H1 (cell line): ENCODE results near the gene SLC9A3. TPM values are rescaled to one million over a fixed set of nuclear protein-coding genes. Genes with fewer than 3 reads are reported as not detected.

ENCODE experiments used
- CTCF ChIA-PET: fragments of 300-600 bp; sonication (Branson Sonifier 250); formaldehyde crosslinking; loops from one replicate; lab custom pipeline; 2021; ENCODE audit not compliant: partially characterized antibody; lab: Charles Lee
- POLR2A ChIA-PET: fragments of 300-600 bp; sonication (Branson Sonifier 250); formaldehyde crosslinking; loops from one replicate; lab custom pipeline; 2021; ENCODE audit warnings: inconsistent platforms; ENCODE audit not compliant: partially characterized antibody; lab: Charles Lee
- DNase-seq, 2 experiments: peaks; one replicate each; pipeline versions ENCODE4 v3.0.0 to v3.0.0-alpha.2; 2010 to 2022; ENCODE audit warnings: low spot score in 2 of 2, low read depth in 1 of 2, mixed read lengths in 1 of 2
- FAIRE-seq: peaks from 2 replicates; lab custom pipeline; 2011; peaks lifted over from hg19 to GRCh38; lab: Jason Lieb, UNC
- H2AFZ ChIP-seq: 2 replicates; pipeline ENCODE4 v1.8.1; 2012; ENCODE audit warnings: low read length, inconsistent platforms
- H2AK5ac ChIP-seq: 2 replicates; pipeline ENCODE4 v1.6.1; 2013; ENCODE audit warnings: low read depth, low read length
- H2BK120ac ChIP-seq: replicated peaks from 2 replicates; pipeline ENCODE3; 2013; ENCODE audit warnings: low read depth, low read length, inconsistent platforms
- H2BK12ac ChIP-seq: 2 replicates; pipeline ENCODE4 v1.6.1; 2013; ENCODE audit warnings: low read depth, low read length
- H2BK15ac ChIP-seq: 2 replicates; pipeline ENCODE4 v1.6.1; 2013; ENCODE audit warnings: low read length
- H2BK20ac ChIP-seq: 2 replicates; pipeline ENCODE4 v1.6.1; 2013; ENCODE audit warnings: low read length
- H2BK5ac ChIP-seq: 2 replicates; pipeline ENCODE4 v1.6.1; 2013; ENCODE audit warnings: low read depth, low read length
- H3K14ac ChIP-seq: 2 replicates; pipeline ENCODE4 v1.6.1; 2013; ENCODE audit warnings: inconsistent platforms; ENCODE audit not compliant: insufficient read length
- H3K18ac ChIP-seq: 2 replicates; pipeline ENCODE4 v1.6.1; 2013; ENCODE audit warnings: low read length; ENCODE audit errors: extremely low read depth
- H3K23ac ChIP-seq: 2 replicates; pipeline ENCODE4 v1.6.1; 2013; ENCODE audit warnings: inconsistent platforms; ENCODE audit not compliant: insufficient read length
- H3K23me2 ChIP-seq: 2 replicates; pipeline ENCODE4 v1.6.1; 2013; ENCODE audit warnings: low read depth, low read length
- H3K27ac ChIP-seq: 2 replicates; pipeline ENCODE4 v1.6.1; 2011; ENCODE audit warnings: low read depth, low read length, inconsistent platforms
- H3K27me3 ChIP-seq, 4 experiments: replicated peaks in 1 of 4; 1 replicate in 1 of 4; 2 replicates in 3 of 4; pipeline versions ENCODE4 v1.6.1 to v1.8.1; 2011 to 2013; ENCODE audit warnings: low read length in 3 of 4, mild to moderate bottlenecking in 3 of 4, inconsistent platforms in 2 of 4, mixed read lengths in 2 of 4, moderate library complexity in 1 of 4; ENCODE audit not compliant: control insufficient read depth in 3 of 4, insufficient read depth in 3 of 4; ENCODE audit errors: extremely low read depth in 1 of 4
- H3K36me3 ChIP-seq, 4 experiments: 2 replicates each; pipeline versions ENCODE4 v1.6.1 to v1.8.1; 2011 to 2013; ENCODE audit warnings: mild to moderate bottlenecking in 4 of 4, low read length in 3 of 4, moderate library complexity in 2 of 4, control low read depth in 1 of 4, inconsistent platforms in 1 of 4; ENCODE audit not compliant: insufficient read depth in 4 of 4, control insufficient read depth in 2 of 4
- H3K4ac ChIP-seq: replicated peaks from 2 replicates; pipeline ENCODE3; 2013; ENCODE audit warnings: low read length, low read depth, mixed read lengths, inconsistent platforms; ENCODE audit not compliant: insufficient read length
- H3K4me1 ChIP-seq, 4 experiments: replicated peaks in 1 of 4; 1 replicate in 1 of 4; 2 replicates in 3 of 4; pipeline versions ENCODE4 v1.6.1 to v1.8.1; 2011 to 2013; ENCODE audit warnings: low read length in 3 of 4, inconsistent platforms in 2 of 4, mixed read lengths in 1 of 4; ENCODE audit not compliant: insufficient read depth in 4 of 4, control insufficient read depth in 3 of 4
- H3K4me2 ChIP-seq, 2 experiments: 2 replicates each; pipeline versions ENCODE4 v1.6.1 to v1.8.1; 2011 to 2013; ENCODE audit warnings: low read depth in 2 of 2, low read length in 2 of 2, control low read depth in 1 of 2, inconsistent platforms in 1 of 2, mild to moderate bottlenecking in 1 of 2; ENCODE audit not compliant: insufficient read depth in 1 of 2
- H3K4me3 ChIP-seq, 4 experiments: fragments of 200-600, 300-600 bp in 1 of 4; sonication (generic), shearing (Covaris generic), sonication (Bioruptor Twin) in 1 of 4; 2 replicates each; pipeline versions ENCODE4 v1.5.1 to v1.8.1; 2011 to 2016; ENCODE audit warnings: low read length in 4 of 4, low read depth in 3 of 4, control low read depth in 2 of 4, inconsistent platforms in 2 of 4, mild to moderate bottlenecking in 2 of 4, mixed read lengths in 1 of 4, moderate library complexity in 1 of 4; ENCODE audit not compliant: insufficient read depth in 2 of 4; ENCODE audit errors: extremely low read depth in 1 of 4
- H3K56ac ChIP-seq: replicated peaks from 2 replicates; pipeline ENCODE3; 2013; ENCODE audit warnings: low read depth, mild to moderate bottlenecking, mixed read lengths, low read length, inconsistent platforms; ENCODE audit not compliant: insufficient read length
- H3K79me1 ChIP-seq: 2 replicates; pipeline ENCODE4 v1.6.1; 2013; ENCODE audit warnings: low read depth, low read length, control low read depth
- H3K79me2 ChIP-seq, 2 experiments: 2 replicates each; pipeline versions ENCODE4 v1.6.1 to v1.8.1; 2012 to 2013; ENCODE audit warnings: low read length in 2 of 2, mild to moderate bottlenecking in 2 of 2, inconsistent platforms in 1 of 2; ENCODE audit not compliant: insufficient read depth in 2 of 2, control insufficient read depth in 1 of 2
- H3K9ac ChIP-seq, 4 experiments: replicated peaks in 1 of 4; 1 replicate in 1 of 4; 2 replicates in 3 of 4; pipeline versions ENCODE4 v1.6.1 to v1.8.1; 2011 to 2013; ENCODE audit warnings: low read depth in 3 of 4, low read length in 3 of 4, control low read depth in 2 of 4, mild to moderate bottlenecking in 2 of 4, moderate library complexity in 2 of 4, inconsistent platforms in 1 of 4; ENCODE audit errors: extremely low read depth in 1 of 4
- H3K9me3 ChIP-seq, 2 experiments: 2 replicates each; pipeline versions ENCODE4 v1.6.1 to v1.8.1; 2012 to 2013; ENCODE audit warnings: mild to moderate bottlenecking in 2 of 2, moderate library complexity in 2 of 2, control low read depth in 1 of 2, inconsistent platforms in 1 of 2, low read depth in 1 of 2, low read length in 1 of 2, mixed read lengths in 1 of 2; ENCODE audit not compliant: insufficient read depth in 2 of 2
- H4K20me1 ChIP-seq, 2 experiments: replicated peaks in 1 of 2; 2 replicates each; pipeline versions ENCODE3 to v1.8.1; 2011 to 2013; ENCODE audit warnings: inconsistent platforms in 2 of 2, low read length in 2 of 2, mild to moderate bottlenecking in 1 of 2; ENCODE audit not compliant: insufficient read depth in 2 of 2, control insufficient read depth in 1 of 2
- H4K5ac ChIP-seq: 2 replicates; pipeline ENCODE4 v1.6.1; 2013; ENCODE audit warnings: low read length, low read depth, mixed read lengths, inconsistent platforms; ENCODE audit not compliant: insufficient read length
- H4K8ac ChIP-seq: 2 replicates; pipeline ENCODE4 v1.8.0; 2013; ENCODE audit warnings: mild to moderate bottlenecking, moderate library complexity, low read length, inconsistent platforms; ENCODE audit not compliant: insufficient read depth; ENCODE audit errors: extremely low read depth
- H4K91ac ChIP-seq: replicated peaks from 2 replicates; pipeline ENCODE3; 2013; ENCODE audit warnings: low read length, mixed read lengths, inconsistent platforms; ENCODE audit not compliant: insufficient read length
- HDAC2 ChIP-seq, 2 experiments: fragments of 300-600 bp in 1 of 2; sonication (generic) in 1 of 2; IDR thresholded peaks; 2 replicates each; pipeline ENCODE4 v1.6.1; 2011 to 2012; ENCODE audit warnings: low read depth in 2 of 2, low read length in 2 of 2, mild to moderate bottlenecking in 2 of 2, moderate library complexity in 2 of 2, borderline replicate concordance in 1 of 2, inconsistent platforms in 1 of 2
- POLR2A ChIP-seq, 2 experiments: IDR thresholded peaks; 1 replicate in 1 of 2; 2 replicates in 1 of 2; pipeline ENCODE4 v1.6.1; 2011; ENCODE audit warnings: low read depth in 2 of 2, low read length in 2 of 2, mild to moderate bottlenecking in 2 of 2; ENCODE audit errors: control extremely low read depth in 1 of 2
- TBP ChIP-seq: IDR thresholded peaks from 2 replicates; pipeline ENCODE4 v1.6.1; 2011; ENCODE audit warnings: low read depth, low read length, improper control_type of control experiment
- WGBS, 2 experiments: shearing (Covaris generic) in 1 of 2; methylation state at CpG; one replicate each; pipeline versions ENCODE4 v1.1.6 to v1.1.7; 2013 to 2015; ENCODE audit warnings: low lambda C conversion rate in 2 of 2, mixed read lengths in 2 of 2, inconsistent platforms in 1 of 2, low coverage in 1 of 2, missing lambda C conversion rate in 1 of 2; ENCODE audit not compliant: insufficient replicate concordance in 2 of 2, insufficient coverage in 1 of 2, insufficient read length in 1 of 2; ENCODE audit errors: extremely low coverage in 1 of 2, missing lambda C conversion rate in 1 of 2; 5-methylcytosine and 5-hydroxymethylcytosine counted together
- polyA plus RNA-seq, 7 experiments: library from polyadenylated mRNA; depleted of rRNA in 3 of 7; stranded (reverse) in 5 of 7; unstranded in 2 of 7; fragments of >200 nt in 5 of 7; fragments of 200-250 nt in 2 of 7; gene quantifications; 1 replicate in 5 of 7; 2 replicates in 1 of 7; 4 replicates in 1 of 7; pipeline versions ENCODE4 v1.2.1 to v1.2.3, GENCODE V29; 2011 to 2013; ENCODE audit warnings: missing spikeins in 2 of 7, mixed read lengths in 2 of 7
- total RNA-seq: library from RNA; stranded (reverse); fragmentation: NEBNext Ultra II Directional; extraction: Animal tissue kit (Norgen Biotek cat#: 25700); gene quantifications from 2 replicates; pipeline ENCODE4 v1.2.1, GENCODE V29; 2021

The SLC9A3 gene
- total and polyA plus RNA-seq, 2 of the 8 experiments (the other 6 are each of a cell fraction or from before 2014, with no cell fraction given): 0.95 to 1.0 TPM

DNA sequence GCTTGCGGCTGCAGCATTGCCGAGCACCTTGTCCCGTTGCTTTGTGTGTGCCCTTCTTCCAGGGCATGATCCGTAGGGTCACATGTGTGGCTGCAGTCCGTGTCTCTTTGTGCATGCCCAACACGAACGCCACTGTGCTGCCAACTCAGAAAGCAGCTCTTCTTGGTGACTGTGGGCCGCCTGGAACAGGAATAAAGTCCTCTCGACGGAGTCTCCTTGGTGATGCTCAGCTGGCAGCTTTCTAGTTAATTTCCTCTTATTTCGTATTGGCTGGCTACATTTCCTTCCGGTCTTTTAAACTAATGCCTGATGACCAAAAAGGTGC, 75.5 kb downstream of the SLC9A3 start:
- Histone ChIP-seq H3K27me3 (peaks cover 0 to 4% (median 0%) of the 10 kb centered on the region in 4 experiments; a peak in 2 of 7 replicates), H3K4me2 (no peak overlapping the region), H3K14ac (no peak overlapping the region), H3K79me2 (peaks cover 0 to 2% of the 10 kb centered on the region in 2 experiments; a peak in 1 of 4 replicates), H2BK5ac (no peak overlapping the region), H3K4me3 (no peak overlapping the region), H4K20me1 (peaks cover 2 to 13% of the 10 kb centered on the region in 2 experiments), H2AK5ac (no peak overlapping the region), H2BK15ac (no peak overlapping the region), H3K9ac (no peak overlapping the region), H2BK20ac (no peak overlapping the region), H3K36me3 (peaks cover 15 to 46% (median 28%) of the 10 kb centered on the region in 4 experiments), H3K9me3 (peaks cover 0 to 6% of the 10 kb centered on the region in 2 experiments; a peak in 2 of 4 replicates), H4K5ac (no peak overlapping the region), H4K8ac (no peak overlapping the region), H2AFZ (no peak overlapping the region), H3K79me1 (peaks cover 5% of the 10 kb centered on the region; the same call in 1 of the 2 replicates), H3K23ac (no peak overlapping the region), H3K4me1 (peaks cover 0 to 3% (median 2%) of the 10 kb centered on the region in 4 experiments; a peak in 4 of 7 replicates), H3K4ac (no peak overlapping the region), H3K27ac (no peak overlapping the region), H4K91ac (no peak overlapping the region), H3K18ac (no peak overlapping the region), H2BK120ac (no peak overlapping the region), H2BK12ac (no peak overlapping the region), H3K56ac (no peak overlapping the region), H3K23me2 (peaks cover 1% of the 10 kb centered on the region; the same call in 1 of the 2 replicates)
- CTCF ChIA-PET: interaction anchor here (0.6 to 1.8 kb wide), 12 partner anchors 9 to 174 kb away, joined by 3 to 5 read pairs (median 3); no protein-coding TSS in a partner anchor
- DNase-seq: no peak
- FAIRE-seq: no peak
- POLR2A ChIA-PET: interaction anchor here (0.5 to 1.3 kb wide), 2 partner anchors 16 to 281 kb away, joined by 3 read pairs; no protein-coding TSS in a partner anchor
- WGBS, 2 experiments: 93% methylated on average over 12 of the region's 12 CpGs; no CpG with 5 or more reads in 1 of the 2 experiments
- TF ChIP-seq POLR2A (IDR thresholded peaks at IDR 0.05; ENCODE audit: control extremely low read depth in 1 of 2, low read depth in 2 of 2, low read length in 2 of 2) (no peak), HDAC2 (IDR thresholded peaks at IDR 0.05; ENCODE audit: borderline replicate concordance in 1 of 2, low read depth in 2 of 2, low read length in 2 of 2) (no peak), TBP (no peak)
